WTC11 (cell line): ENCODE results near the gene COX8C.

Experiments used
- ATF3 ChIP-seq: sonication (generic); formaldehyde crosslinking; conservative IDR thresholded peaks from 2 replicates; pipeline ENCODE4 v1.8.1; 2022; ENCODE audit warnings: mild to moderate bottlenecking, missing genetic modification reagents
- CTCF ChIP-seq: fragments of 200-600 bp; IDR thresholded peaks from 2 replicates; pipeline ENCODE4 v1.8.0; 2022; ENCODE audit warnings: antibody characterized with exemption
- GABPB1 ChIP-seq: sonication (generic); formaldehyde crosslinking; IDR thresholded peaks from 2 replicates; pipeline ENCODE4 v1.8.1; 2023; ENCODE audit warnings: mild to moderate bottlenecking, missing genetic modification reagents
- MAX ChIP-seq: sonication (generic); formaldehyde crosslinking; IDR thresholded peaks from 2 replicates; pipeline ENCODE4 v1.8.0; 2022; ENCODE audit warnings: mild to moderate bottlenecking, missing genetic modification reagents
- ZNF423 ChIP-seq: fragments of 250-450 bp; sonication (Bioruptor Pico); IDR thresholded peaks from 2 replicates; pipeline ENCODE4 v2.1.2; 2022; ENCODE audit warnings: mild to moderate bottlenecking, moderate library complexity
- ZNF532 ChIP-seq: fragments of 250-450 bp; sonication (Bioruptor Pico); IDR thresholded peaks from 2 replicates; pipeline ENCODE4 v1.9.0; 2021; ENCODE audit warnings: mild to moderate bottlenecking, borderline replicate concordance

- TF ChIP-seq ATF3 (CRISPR knock-in tag) (no peak), CTCF (no peak), ZNF532 (CRISPR knock-in tag) (no peak), ZNF423 (CRISPR knock-in tag) (no peak), GABPB1 (CRISPR knock-in tag) (no peak), MAX (CRISPR knock-in tag) (no peak)
Measured at GRCh38 chr14:93326196-93326595, 20.8 kb upstream of the COX8C start.
